ENCODE results near the gene SLC6A13.

DNA sequence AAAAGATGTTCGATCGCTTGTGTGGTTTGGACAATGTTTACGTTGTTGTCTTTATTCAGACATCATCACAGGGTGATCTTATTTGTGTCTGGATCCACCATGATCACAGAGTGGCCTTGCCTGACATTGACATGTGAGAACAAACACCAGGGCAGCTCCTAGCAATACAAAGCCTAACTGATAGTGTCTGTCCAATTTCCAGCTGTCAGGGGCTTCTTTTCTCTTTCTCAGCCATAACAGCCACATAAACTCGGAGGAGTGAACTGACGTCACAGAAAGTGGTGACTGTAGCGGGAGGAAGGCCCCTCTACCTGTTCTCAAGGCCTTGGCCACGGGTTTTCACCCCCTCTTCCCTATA, 5.8 kb upstream of the SLC6A13 start:
- TF ChIP-seq, protein P1, sequence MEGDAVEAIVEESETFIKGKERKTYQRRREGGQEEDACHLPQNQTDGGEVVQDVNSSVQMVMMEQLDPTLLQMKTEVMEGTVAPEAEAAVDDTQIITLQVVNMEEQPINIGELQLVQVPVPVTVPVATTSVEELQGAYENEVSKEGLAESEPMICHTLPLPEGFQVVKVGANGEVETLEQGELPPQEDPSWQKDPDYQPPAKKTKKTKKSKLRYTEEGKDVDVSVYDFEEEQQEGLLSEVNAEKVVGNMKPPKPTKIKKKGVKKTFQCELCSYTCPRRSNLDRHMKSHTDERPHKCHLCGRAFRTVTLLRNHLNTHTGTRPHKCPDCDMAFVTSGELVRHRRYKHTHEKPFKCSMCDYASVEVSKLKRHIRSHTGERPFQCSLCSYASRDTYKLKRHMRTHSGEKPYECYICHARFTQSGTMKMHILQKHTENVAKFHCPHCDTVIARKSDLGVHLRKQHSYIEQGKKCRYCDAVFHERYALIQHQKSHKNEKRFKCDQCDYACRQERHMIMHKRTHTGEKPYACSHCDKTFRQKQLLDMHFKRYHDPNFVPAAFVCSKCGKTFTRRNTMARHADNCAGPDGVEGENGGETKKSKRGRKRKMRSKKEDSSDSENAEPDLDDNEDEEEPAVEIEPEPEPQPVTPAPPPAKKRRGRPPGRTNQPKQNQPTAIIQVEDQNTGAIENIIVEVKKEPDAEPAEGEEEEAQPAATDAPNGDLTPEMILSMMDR (IDR thresholded peaks at IDR 0.05 in 4 of 5, conservative IDR thresholded peaks at IDR 0.05 in 1 of 5): no peak
- TF ChIP-seq POLR2A (IDR thresholded peaks at IDR 0.05): no peak
